Activated T-cell treated with anti-CD3 and anti-CD28 coated beads, Interleukin-2, amount 50 U/mL, for 72 hours (primary cell): ENCODE data around the gene CDH6. TPM values are rescaled to one million over a fixed set of nuclear protein-coding genes. Genes with fewer than 3 reads are reported as not detected.

Experiments
- ATAC-seq, 2 donors: fragments of 150-1000 bp; cut with Tn5 transposase; replicated peaks in 1 of 2; 2 replicates each; pipeline ENCODE4 v1.10.0; 2021; ENCODE audit warnings: moderate library complexity in 2 of 2, mild to moderate bottlenecking in 1 of 2
- DNase-seq, 2 donors: peaks; one replicate each; pipeline ENCODE4 v3.0.0; 2021 to 2022; ENCODE audit warnings: mixed read lengths in 1 of 2
- H3K27ac Mint-ChIP-seq: one replicate; pipeline ENCODE4 v1.8.0; 2022; ENCODE audit warnings: mild to moderate bottlenecking, moderate library complexity, mixed read lengths
- H3K27me3 Mint-ChIP-seq: one replicate; pipeline ENCODE4 v1.8.0; 2022; ENCODE audit warnings: low read depth, mixed read lengths
- H3K36me3 Mint-ChIP-seq, 2 donors: one replicate each; pipeline ENCODE4 v1.8.0; 2022; ENCODE audit warnings: mixed read lengths in 2 of 2, mild to moderate bottlenecking in 1 of 2; ENCODE audit not compliant: insufficient read depth in 2 of 2
- H3K4me1 Mint-ChIP-seq: one replicate; pipeline ENCODE4 v1.8.0; 2022; ENCODE audit warnings: low read depth, mixed read lengths
- H3K4me3 Mint-ChIP-seq, 2 donors: one replicate each; pipeline ENCODE4 v1.8.0; 2022; ENCODE audit warnings: mild to moderate bottlenecking in 2 of 2, mixed read lengths in 2 of 2, moderate library complexity in 2 of 2
- H3K9me3 Mint-ChIP-seq, 2 donors: one replicate each; pipeline ENCODE4 v1.8.0; 2022; ENCODE audit warnings: mixed read lengths in 2 of 2
- total RNA-seq, 2 donors: library from RNA; stranded (reverse); gene quantifications; one replicate each; pipeline ENCODE4 v1.2.3, GENCODE V29; 2022

CDH6 gene
- total RNA-seq, 2 donors from 2014 or later, result not detected

DNA sequence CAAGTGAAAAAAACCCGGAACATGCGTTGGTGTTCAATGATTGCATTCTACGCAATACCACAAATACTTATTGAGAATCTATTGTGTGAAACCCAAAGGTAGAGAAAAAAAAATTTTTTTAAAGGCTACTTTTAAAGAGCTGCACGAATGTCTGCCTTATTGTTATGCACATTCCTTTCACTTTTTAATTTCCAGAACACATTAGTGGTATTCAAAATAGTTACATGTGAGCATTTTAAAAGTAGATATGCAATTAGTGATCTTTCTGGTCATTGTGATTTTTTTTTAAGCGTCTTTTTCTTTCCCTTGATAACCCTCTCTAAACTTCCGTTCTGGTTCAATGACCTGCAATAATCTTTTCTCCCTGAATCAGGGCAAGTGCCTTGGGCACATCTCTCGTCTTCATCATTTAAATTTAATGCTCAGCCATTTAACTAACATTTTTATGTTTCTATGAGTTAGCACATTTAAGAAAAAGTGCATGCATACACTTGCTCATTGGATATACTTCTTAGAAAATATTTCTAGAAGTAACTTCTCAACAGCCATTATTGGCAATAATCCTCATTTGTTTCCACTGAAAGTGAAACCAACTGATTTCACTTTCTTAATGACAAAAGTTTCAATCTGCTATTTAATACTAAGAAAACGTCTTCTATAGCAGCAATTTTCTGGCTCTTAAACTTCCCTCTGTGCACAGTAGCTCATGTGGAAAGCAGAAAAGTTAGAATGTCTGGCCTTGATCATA is 80.3 kb downstream of the CDH6 start:
- ATAC-seq (no peak), DNase-seq (no peak)
- H3K36me3 Mint-ChIP-seq, result no peaks in the 10 kb centered on the region
- no peak overlapping the region for H3K27ac Mint-ChIP-seq
- H3K4me1 Mint-ChIP-seq, result no peaks in the 10 kb centered on the region
- H3K9me3 Mint-ChIP-seq, result no peaks in the 10 kb centered on the region
- H3K27me3 Mint-ChIP-seq, result no peaks in the 10 kb centered on the region
- no peak overlapping the region for H3K4me3 Mint-ChIP-seq

DNA sequence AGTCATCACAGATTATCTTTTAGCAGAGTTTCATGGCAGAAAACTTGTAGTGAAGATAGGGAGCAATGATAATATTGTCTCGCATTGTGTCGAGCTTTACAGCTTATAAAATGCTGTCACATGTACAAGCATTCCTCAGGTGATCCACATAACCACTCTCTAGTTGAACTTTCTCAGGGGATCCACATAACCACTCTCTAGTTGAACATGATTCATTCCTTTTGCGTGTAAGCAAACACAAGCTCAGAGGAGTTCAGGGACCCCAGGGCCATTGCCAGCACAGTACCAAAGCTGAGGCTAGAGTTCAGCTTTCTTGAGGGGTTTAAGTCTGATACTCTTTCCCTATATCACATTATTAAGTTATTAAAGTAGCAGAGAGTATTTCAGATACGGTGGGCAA is 86.7 kb downstream of the CDH6 start:
- no peaks in the 10 kb centered on the region for H3K9me3 Mint-ChIP-seq
- no peak overlapping the region for H3K4me3 Mint-ChIP-seq
- no peak for DNase-seq

DNA sequence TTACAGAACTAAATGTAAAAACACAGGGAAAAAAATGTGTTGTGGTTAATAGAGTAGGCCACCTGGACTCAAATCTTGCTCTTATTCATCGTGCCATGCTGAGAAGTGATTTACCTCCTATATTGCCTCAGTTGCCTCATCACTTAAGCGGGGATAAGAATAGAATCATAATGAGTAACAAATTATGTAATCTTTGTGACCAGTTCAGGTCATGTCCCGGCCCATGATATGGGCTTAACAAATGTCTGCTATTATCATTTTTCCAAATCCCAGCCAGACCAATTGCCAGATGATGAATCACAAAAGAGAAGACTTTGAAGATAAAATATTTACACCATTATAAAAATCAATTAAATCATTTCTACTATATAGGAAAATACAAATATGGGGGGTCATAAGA is 89.8 kb downstream of the CDH6 start:
- H3K9me3 Mint-ChIP-seq, result no peaks in the 10 kb centered on the region
- no peaks in the 10 kb centered on the region for H3K27me3 Mint-ChIP-seq
- ATAC-seq (no peak), DNase-seq (no peak)
- no peak overlapping the region for H3K4me3 Mint-ChIP-seq
- H3K27ac Mint-ChIP-seq, result no peak overlapping the region
- no peaks in the 10 kb centered on the region for H3K36me3 Mint-ChIP-seq
- no peaks in the 10 kb centered on the region for H3K4me1 Mint-ChIP-seq

More for the DNA sequence above, 86.7 kb downstream of the CDH6 start:
- H3K27me3 Mint-ChIP-seq, result no peaks in the 10 kb centered on the region
- ATAC-seq, result no peak
- no peaks in the 10 kb centered on the region for H3K36me3 Mint-ChIP-seq
- H3K27ac Mint-ChIP-seq, result no peak overlapping the region
- H3K4me1 Mint-ChIP-seq, result no peaks in the 10 kb centered on the region

DNA sequence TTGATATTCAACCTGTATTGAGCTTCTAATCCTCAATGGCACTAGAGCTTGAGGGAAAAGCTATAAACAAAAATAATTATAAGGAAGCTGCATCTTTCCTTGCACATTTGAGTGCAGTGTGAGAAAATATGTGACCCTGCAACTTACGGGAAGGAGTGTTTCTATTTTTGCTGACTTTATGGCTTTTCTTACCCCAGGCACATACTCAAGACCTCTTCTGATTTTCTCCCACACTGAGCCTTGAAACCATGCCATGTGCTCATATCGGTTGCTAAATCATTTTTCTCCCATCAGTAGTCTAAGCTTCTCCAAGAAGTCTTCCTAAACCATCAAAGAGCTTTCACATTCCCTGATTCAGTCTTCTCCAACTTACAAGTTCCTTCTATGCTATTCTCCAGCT is 91.5 kb downstream of the CDH6 start:
- no peak for DNase-seq
- Mint-ChIP-seq H3K27me3 (no peaks in the 10 kb centered on the region), H3K9me3 (no peaks in the 10 kb centered on the region), H3K36me3 (no peaks in the 10 kb centered on the region), H3K4me3 (no peak overlapping the region), H3K4me1 (no peaks in the 10 kb centered on the region), H3K27ac (no peak overlapping the region)
- ATAC-seq, result no peak

DNA sequence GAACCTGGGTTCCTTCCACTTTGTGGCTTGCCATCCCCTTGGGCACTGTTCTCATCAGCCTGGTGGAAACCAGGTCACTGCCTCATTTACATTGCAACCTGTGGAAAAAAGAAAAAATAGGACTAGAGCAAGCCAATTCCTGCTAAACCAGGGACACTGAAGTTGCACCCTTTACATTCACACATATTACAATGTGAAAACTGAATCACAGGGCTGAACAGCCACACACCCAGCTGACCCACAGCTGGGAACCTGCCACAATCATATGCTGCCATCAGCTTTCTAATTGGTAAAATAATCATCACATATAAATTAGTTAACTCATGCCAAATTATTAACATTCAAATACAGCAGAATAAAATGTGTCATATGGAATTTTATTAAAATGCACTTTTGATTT is 94.5 kb downstream of the CDH6 start:
- Mint-ChIP-seq H3K36me3 (no peaks in the 10 kb centered on the region), H3K27me3 (no peaks in the 10 kb centered on the region), H3K9me3 (no peaks in the 10 kb centered on the region), H3K4me1 (no peaks in the 10 kb centered on the region), H3K27ac (no peak overlapping the region), H3K4me3 (no peak overlapping the region)
- ATAC-seq (no peak), DNase-seq (no peak)

DNA sequence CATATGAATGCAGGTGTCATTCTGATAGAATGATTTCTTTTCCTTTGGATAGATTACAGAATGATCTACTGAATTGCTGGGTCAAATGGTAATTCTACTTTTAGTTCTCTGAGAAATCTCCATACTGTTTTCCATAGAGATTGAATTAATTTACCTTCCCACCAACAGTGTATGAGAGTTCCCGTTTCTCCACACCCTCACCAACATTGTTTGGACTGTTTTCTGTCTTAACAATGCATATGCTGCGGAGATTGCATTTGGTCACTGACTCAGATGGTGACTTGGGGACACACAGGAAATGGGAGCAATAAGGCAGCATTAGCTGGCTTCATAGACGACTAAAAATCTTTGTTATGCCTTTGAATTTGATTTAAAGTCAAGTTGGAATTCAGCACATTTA is 95.9 kb downstream of the CDH6 start:
- ATAC-seq (no peak), DNase-seq (no peak)
- Mint-ChIP-seq H3K4me1 (no peaks in the 10 kb centered on the region), H3K4me3 (no peak overlapping the region), H3K27me3 (no peaks in the 10 kb centered on the region), H3K36me3 (no peaks in the 10 kb centered on the region), H3K27ac (no peak overlapping the region), H3K9me3 (no peaks in the 10 kb centered on the region)

DNA sequence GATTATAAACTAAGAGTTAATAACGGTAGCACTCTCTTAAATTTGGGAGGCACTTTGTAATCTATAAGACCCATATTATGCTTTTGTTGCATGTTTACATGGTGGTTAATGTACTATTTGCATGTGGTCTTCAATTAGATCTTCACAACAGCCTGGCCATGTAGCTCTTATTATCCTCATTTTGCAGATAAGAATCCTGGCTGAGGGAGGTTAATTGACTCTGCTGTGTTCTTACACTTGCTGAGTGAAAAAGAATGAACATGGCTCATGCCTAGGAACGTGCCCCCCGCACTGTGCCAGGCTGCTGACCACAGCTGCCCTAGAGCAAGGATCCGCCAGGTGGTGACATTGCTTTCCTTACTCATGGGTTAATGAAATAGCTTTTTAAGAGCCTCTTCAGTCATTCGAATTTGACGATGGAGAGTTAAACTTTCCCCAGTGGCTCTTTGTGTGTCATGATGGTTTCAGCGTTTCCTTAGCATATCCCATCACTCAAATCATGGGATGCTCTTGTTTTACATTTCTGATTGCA is 97.9 kb downstream of the CDH6 start:
- Mint-ChIP-seq H3K36me3 (no peaks in the 10 kb centered on the region), H3K27me3 (no peaks in the 10 kb centered on the region), H3K4me3 (no peak overlapping the region), H3K4me1 (no peaks in the 10 kb centered on the region), H3K27ac (no peak overlapping the region), H3K9me3 (no peaks in the 10 kb centered on the region)
- ATAC-seq, result no peak
- no peak for DNase-seq

DNA sequence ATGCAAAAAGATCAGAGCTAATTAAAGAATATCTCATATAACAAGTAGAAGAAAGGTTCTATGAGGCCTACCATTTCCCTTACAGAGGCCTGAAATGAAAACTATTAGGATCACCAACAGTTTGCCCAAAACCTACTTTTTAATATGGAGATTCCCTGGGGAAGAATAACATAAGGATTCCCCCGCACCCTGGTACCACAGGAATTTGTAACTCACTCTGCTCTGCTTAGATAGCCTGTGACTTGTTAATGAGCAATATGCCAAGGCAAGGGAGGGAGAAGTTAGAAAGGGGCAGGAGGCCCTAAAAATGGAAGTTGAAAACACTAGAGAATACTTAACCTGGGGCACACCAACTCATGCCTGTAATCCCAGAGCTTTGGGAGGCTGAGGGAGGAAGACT is 107.0 kb downstream of the CDH6 start:
- Mint-ChIP-seq H3K4me1 (no peaks in the 10 kb centered on the region), H3K9me3 (no peaks in the 10 kb centered on the region), H3K36me3 (no peaks in the 10 kb centered on the region), H3K27me3 (no peaks in the 10 kb centered on the region), H3K4me3 (no peak overlapping the region), H3K27ac (no peak overlapping the region)
- no peak for DNase-seq
- ATAC-seq, result no peak

DNA sequence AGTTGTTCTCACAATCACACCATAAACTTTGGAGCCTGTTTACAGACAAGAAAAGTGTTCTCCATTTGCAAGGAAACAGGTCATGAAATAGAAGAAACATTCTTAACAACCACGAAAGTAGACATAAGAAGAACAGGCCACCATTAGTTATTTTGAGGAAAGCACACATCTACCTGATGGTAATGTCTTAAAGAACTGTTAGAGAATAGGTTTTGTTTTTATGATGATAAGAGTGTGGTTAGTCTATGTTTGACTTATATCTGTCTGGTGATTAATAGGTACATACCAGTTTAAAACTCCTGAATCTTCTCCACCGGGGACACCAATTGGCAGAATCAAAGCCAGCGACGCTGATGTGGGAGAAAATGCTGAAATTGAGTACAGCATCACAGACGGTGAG is 108.3 kb downstream of the CDH6 start:
- DNase-seq (no peak), ATAC-seq (no peak)
- H3K9me3 Mint-ChIP-seq, result no peaks in the 10 kb centered on the region
- H3K27me3 Mint-ChIP-seq, result no peaks in the 10 kb centered on the region
- no peaks in the 10 kb centered on the region for H3K36me3 Mint-ChIP-seq
- H3K4me1 Mint-ChIP-seq, result no peaks in the 10 kb centered on the region
- H3K4me3 Mint-ChIP-seq, result no peak overlapping the region
- no peak overlapping the region for H3K27ac Mint-ChIP-seq

DNA sequence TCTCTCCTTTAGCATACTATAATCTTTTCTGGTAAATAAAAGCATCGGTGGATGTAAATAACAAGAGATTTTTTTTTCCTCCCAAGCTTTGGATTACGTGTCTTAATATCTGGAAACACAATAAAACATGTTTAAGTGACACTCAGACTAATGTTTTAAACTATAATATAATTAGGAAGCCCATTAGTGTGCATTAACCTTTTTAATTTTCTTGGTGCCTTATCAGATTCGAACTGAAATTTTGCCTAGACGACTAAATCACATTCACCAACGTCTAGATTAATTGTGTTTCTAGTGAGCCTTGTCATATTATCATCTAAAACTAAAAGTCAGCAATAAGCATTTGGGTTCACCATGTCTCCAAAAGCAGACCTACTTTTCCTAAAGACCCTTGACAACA is 110.2 kb downstream of the CDH6 start:
- no peaks in the 10 kb centered on the region for H3K9me3 Mint-ChIP-seq
- no peaks in the 10 kb centered on the region for H3K36me3 Mint-ChIP-seq
- no peaks in the 10 kb centered on the region for H3K4me1 Mint-ChIP-seq
- H3K27ac Mint-ChIP-seq, result no peak overlapping the region
- H3K27me3 Mint-ChIP-seq, result no peaks in the 10 kb centered on the region
- H3K4me3 Mint-ChIP-seq, result no peak overlapping the region
- DNase-seq (no peak), ATAC-seq (no peak)

DNA sequence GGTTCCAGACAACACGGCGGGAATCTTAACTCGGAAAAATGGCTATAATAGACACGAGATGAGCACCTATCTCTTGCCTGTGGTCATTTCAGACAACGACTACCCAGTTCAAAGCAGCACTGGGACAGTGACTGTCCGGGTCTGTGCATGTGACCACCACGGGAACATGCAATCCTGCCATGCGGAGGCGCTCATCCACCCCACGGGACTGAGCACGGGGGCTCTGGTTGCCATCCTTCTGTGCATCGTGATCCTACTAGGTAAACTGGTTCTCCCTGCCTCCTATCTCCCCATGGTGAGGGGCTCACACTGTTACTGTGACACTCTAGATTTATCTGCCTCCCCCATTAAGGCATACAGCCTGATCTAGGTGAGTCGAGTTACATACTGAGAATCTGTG is 124.2 kb downstream of the CDH6 start:
- no peak overlapping the region for H3K4me3 Mint-ChIP-seq
- no peak for ATAC-seq
- no peaks in the 10 kb centered on the region for H3K4me1 Mint-ChIP-seq
- H3K27me3 Mint-ChIP-seq, result no peaks in the 10 kb centered on the region
- no peak for DNase-seq
- H3K36me3 Mint-ChIP-seq, result no peaks in the 10 kb centered on the region
- no peaks in the 10 kb centered on the region for H3K9me3 Mint-ChIP-seq
- H3K27ac Mint-ChIP-seq, result no peak overlapping the region

DNA sequence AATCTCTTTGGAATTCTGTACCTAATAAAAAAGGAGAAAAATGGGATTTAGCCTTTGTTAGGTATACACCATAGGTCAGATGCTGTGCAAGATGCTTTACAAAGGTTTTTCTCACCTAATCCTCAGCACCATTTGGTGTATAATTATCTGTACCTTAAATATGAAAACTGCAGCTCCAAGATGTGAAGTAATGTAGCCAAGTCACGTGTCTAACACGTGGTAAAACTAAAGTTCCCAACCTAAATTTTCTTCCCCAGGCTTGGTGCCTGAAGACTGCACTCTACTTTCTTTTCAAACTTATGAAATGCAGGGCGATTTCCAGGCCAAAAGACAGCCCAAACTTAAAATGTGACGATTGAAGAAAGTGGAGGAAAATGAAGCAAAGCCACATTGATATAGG is 125.8 kb downstream of the CDH6 start:
- H3K27me3 Mint-ChIP-seq, result no peaks in the 10 kb centered on the region
- ATAC-seq, result no peak
- no peak overlapping the region for H3K27ac Mint-ChIP-seq

DNA sequence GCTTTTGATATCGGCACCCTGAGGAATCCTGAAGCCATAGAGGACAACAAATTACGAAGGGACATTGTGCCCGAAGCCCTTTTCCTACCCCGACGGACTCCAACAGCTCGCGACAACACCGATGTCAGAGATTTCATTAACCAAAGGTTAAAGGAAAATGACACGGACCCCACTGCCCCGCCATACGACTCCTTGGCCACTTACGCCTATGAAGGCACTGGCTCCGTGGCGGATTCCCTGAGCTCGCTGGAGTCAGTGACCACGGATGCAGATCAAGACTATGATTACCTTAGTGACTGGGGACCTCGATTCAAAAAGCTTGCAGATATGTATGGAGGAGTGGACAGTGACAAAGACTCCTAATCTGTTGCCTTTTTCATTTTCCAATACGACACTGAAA is 129.5 kb downstream of the CDH6 start:
- no peaks in the 10 kb centered on the region for H3K27me3 Mint-ChIP-seq
- ATAC-seq (no peak), DNase-seq (no peak)
- no peaks in the 10 kb centered on the region for H3K36me3 Mint-ChIP-seq
- H3K27ac Mint-ChIP-seq, result no peak overlapping the region
- H3K4me3 Mint-ChIP-seq, result no peak overlapping the region
- no peaks in the 10 kb centered on the region for H3K4me1 Mint-ChIP-seq
- no peaks in the 10 kb centered on the region for H3K9me3 Mint-ChIP-seq

More for the DNA sequence above, 125.8 kb downstream of the CDH6 start:
- Mint-ChIP-seq H3K36me3 (no peaks in the 10 kb centered on the region), H3K9me3 (no peaks in the 10 kb centered on the region), H3K4me3 (no peak overlapping the region), H3K4me1 (no peaks in the 10 kb centered on the region)
- DNase-seq, result no peak

DNA sequence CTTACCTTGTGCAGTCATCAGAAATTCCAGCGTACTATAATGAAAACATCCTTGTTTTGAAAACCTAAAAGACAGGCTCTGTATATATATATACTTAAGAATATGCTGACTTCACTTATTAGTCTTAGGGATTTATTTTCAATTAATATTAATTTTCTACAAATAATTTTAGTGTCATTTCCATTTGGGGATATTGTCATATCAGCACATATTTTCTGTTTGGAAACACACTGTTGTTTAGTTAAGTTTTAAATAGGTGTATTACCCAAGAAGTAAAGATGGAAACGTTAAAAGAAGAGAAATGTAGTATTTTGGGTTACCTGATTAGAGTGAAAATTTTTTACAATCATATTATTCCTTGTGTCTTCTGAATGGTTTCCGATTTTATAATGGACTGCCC is 131.4 kb downstream of the CDH6 start:
- Mint-ChIP-seq H3K4me3 (no peak overlapping the region), H3K27me3 (no peaks in the 10 kb centered on the region), H3K4me1 (no peaks in the 10 kb centered on the region), H3K36me3 (no peaks in the 10 kb centered on the region), H3K9me3 (no peaks in the 10 kb centered on the region), H3K27ac (no peak overlapping the region)
- DNase-seq, result no peak
- ATAC-seq, result no peak
